CD8-positive, alpha-beta memory T cell (primary cell): ENCODE results near the gene ADI1. TPM values are rescaled to one million over a fixed set of nuclear protein-coding genes. Genes with fewer than 3 reads are reported as not detected.
A peak's percentile ranks its signal among the peaks of the same experiment; 100 is the strongest.

Experiments
- CTCF ChIA-PET: fragments of 350-600 bp; sonication (Branson Sonifier 250); formaldehyde crosslinking; loops from one replicate; lab custom pipeline; 2021; ENCODE audit warnings: antibody characterized with exemption; lab: Charles Lee
- POLR2A ChIA-PET: fragments of 350-600 bp; sonication (Branson Sonifier 250); formaldehyde crosslinking; loops from one replicate; lab custom pipeline; 2021; ENCODE audit warnings: antibody characterized with exemption; lab: Charles Lee
- DNase-seq, 5 donors: peaks; one replicate each; pipeline versions ENCODE4 v3.0.0 to v3.0.0-alpha.2; 2020 to 2022; ENCODE audit warnings: mixed read lengths in 1 of 5
- H3K27ac ChIP-seq: one replicate; pipeline ENCODE4 v1.7.0; 2013; ENCODE audit warnings: low read depth, mild to moderate bottlenecking, low read length, moderate library complexity
- H3K27me3 ChIP-seq: 2 replicates; pipeline ENCODE4 v1.7.0; 2013; ENCODE audit warnings: low read length, mild to moderate bottlenecking; ENCODE audit not compliant: insufficient read depth, poor library complexity, severe bottlenecking
- H3K36me3 ChIP-seq: 2 replicates; pipeline ENCODE4 v1.7.0; 2013; ENCODE audit warnings: mild to moderate bottlenecking, low read length, moderate library complexity; ENCODE audit not compliant: insufficient read depth
- H3K4me1 ChIP-seq: 2 replicates; pipeline ENCODE4 v1.7.0; 2013; ENCODE audit warnings: mild to moderate bottlenecking, low read length, moderate library complexity; ENCODE audit not compliant: insufficient read depth
- H3K4me3 ChIP-seq: 2 replicates; pipeline ENCODE4 v1.7.0; 2013; ENCODE audit warnings: mild to moderate bottlenecking, low read length
- H3K9me3 ChIP-seq: 2 replicates; pipeline ENCODE4 v1.7.0; 2013; ENCODE audit warnings: mild to moderate bottlenecking, low read length
- H3K27ac Mint-ChIP-seq, 8 donors: one replicate each; pipeline ENCODE4 v1.8.0; 2020 to 2021; ENCODE audit warnings: mixed read lengths in 8 of 8, mild to moderate bottlenecking in 6 of 8, inconsistent platforms in 3 of 8, moderate library complexity in 3 of 8
- H3K27me3 Mint-ChIP-seq, 2 donors: one replicate each; pipeline ENCODE4 v1.8.0; 2020 to 2021; ENCODE audit warnings: mixed read lengths in 2 of 2, mild to moderate bottlenecking in 1 of 2, moderate library complexity in 1 of 2
- H3K36me3 Mint-ChIP-seq, 3 donors: one replicate each; pipeline ENCODE4 v1.8.0; 2020 to 2021; ENCODE audit warnings: mixed read lengths in 3 of 3, inconsistent platforms in 1 of 3, mild to moderate bottlenecking in 1 of 3
- H3K4me1 Mint-ChIP-seq, 3 donors: one replicate each; pipeline ENCODE4 v1.8.0; 2020 to 2021; ENCODE audit warnings: mixed read lengths in 3 of 3, inconsistent platforms in 1 of 3, mild to moderate bottlenecking in 1 of 3
- H3K4me3 Mint-ChIP-seq, 7 donors: one replicate each; pipeline ENCODE4 v1.8.0; 2020 to 2021; ENCODE audit warnings: mixed read lengths in 7 of 7, mild to moderate bottlenecking in 6 of 7, moderate library complexity in 4 of 7, inconsistent platforms in 2 of 7
- H3K9me3 Mint-ChIP-seq, 5 donors: one replicate each; pipeline ENCODE4 v1.8.0; 2020 to 2022; ENCODE audit warnings: mixed read lengths in 5 of 5, mild to moderate bottlenecking in 3 of 5, moderate library complexity in 2 of 5, inconsistent platforms in 1 of 5
- polyA plus RNA-seq: library from polyadenylated mRNA; unstranded; fragments of 300-500 nt; fragmentation: Illumina TruSeq; gene quantifications from one replicate; pipeline ENCODE4 v1.2.3, GENCODE V29; 2021
- total RNA-seq, 2 experiments: library from RNA; stranded (reverse); gene quantifications; one replicate each; pipeline ENCODE4 v1.2.3, GENCODE V29; 2021

The ADI1 gene
- total and polyA plus RNA-seq, 3 experiments from 2014 or later: 24.1 to 35.3 (median 33.0) TPM

- Mint-ChIP-seq H3K4me3 (no peak overlapping the region), H3K27me3 (no peaks in the 10 kb centered on the region), H3K4me1 (no peaks in the 10 kb centered on the region), H3K36me3 (peaks cover 0 to 7% (median 1%) of the 10 kb centered on the region in 3 donors), H3K9me3 (no peaks in the 10 kb centered on the region), H3K27ac (no peak overlapping the region)
- ChIA-PET CTCF (no interaction called here), POLR2A (no interaction called here)
- Histone ChIP-seq H3K36me3 (no peaks in the 10 kb centered on the region), H3K4me3 (no peak overlapping the region), H3K27me3 (no peaks in the 10 kb centered on the region), H3K9me3 (no peaks in the 10 kb centered on the region), H3K4me1 (no peaks in the 10 kb centered on the region), H3K27ac (no peak overlapping the region)
- DNase-seq: no peak
These were observed 28.0 kb downstream of the ADI1 start for GRCh38 chr2:3491306-3491705.

GRCh38 chr2:3490191-3491170 is 28.9 kb downstream of the ADI1 start:
- POLR2A ChIA-PET: no interaction called here
- peaks cover 0 to 5% (median 4%) of the 10 kb centered on the region in 3 donors for H3K36me3 Mint-ChIP-seq
- no peaks in the 10 kb centered on the region for H3K27me3 Mint-ChIP-seq
- CTCF ChIA-PET: no interaction called here
- no peak overlapping the region for H3K4me3 Mint-ChIP-seq
- H3K9me3 Mint-ChIP-seq: no peaks in the 10 kb centered on the region
- Histone ChIP-seq H3K36me3 (no peaks in the 10 kb centered on the region), H3K27me3 (no peaks in the 10 kb centered on the region), H3K4me1 (no peaks in the 10 kb centered on the region), H3K9me3 (no peaks in the 10 kb centered on the region), H3K4me3 (no peak overlapping the region), H3K27ac (no peak overlapping the region)
- H3K4me1 Mint-ChIP-seq: no peaks in the 10 kb centered on the region
- H3K27ac Mint-ChIP-seq: no peak overlapping the region
- DNase-seq: no peak

- Histone ChIP-seq H3K27ac (no peak overlapping the region), H3K4me3 (no peak overlapping the region), H3K27me3 (no peaks in the 10 kb centered on the region), H3K4me1 (no peaks in the 10 kb centered on the region), H3K36me3 (no peaks in the 10 kb centered on the region), H3K9me3 (no peaks in the 10 kb centered on the region)
- Mint-ChIP-seq H3K36me3 (peaks cover 0 to 8% (median 6%) of the 10 kb centered on the region in 3 donors), H3K4me3 (no peak overlapping the region), H3K9me3 (no peaks in the 10 kb centered on the region), H3K4me1 (no peaks in the 10 kb centered on the region), H3K27me3 (no peaks in the 10 kb centered on the region), H3K27ac (no peak overlapping the region)
- no peak for DNase-seq
- ChIA-PET POLR2A (no interaction called here), CTCF (no interaction called here)
These were observed 29.6 kb downstream of the ADI1 start for GRCh38 chr2:3489764-3490115.

- Mint-ChIP-seq H3K36me3 (peaks cover 0 to 10% (median 6%) of the 10 kb centered on the region in 3 donors), H3K4me3 (no peak overlapping the region)
- H3K27ac ChIP-seq: no peak overlapping the region
These were observed 30.2 kb downstream of the ADI1 start for GRCh38 chr2:3488855-3489763.

GRCh38 chr2:3488061-3488531 is 31.2 kb downstream of the ADI1 start:
- no peak overlapping the region for H3K4me3 ChIP-seq
- DNase-seq: no peak
- H3K4me1 ChIP-seq: no peaks in the 10 kb centered on the region
- H3K27me3 Mint-ChIP-seq: no peaks in the 10 kb centered on the region
- no peaks in the 10 kb centered on the region for H3K27me3 ChIP-seq
- no peaks in the 10 kb centered on the region for H3K9me3 Mint-ChIP-seq
- no peaks in the 10 kb centered on the region for H3K36me3 ChIP-seq
- no peaks in the 10 kb centered on the region for H3K4me1 Mint-ChIP-seq
- peak overlapping the region in 1 of 8 donors; percentile 27 for H3K27ac Mint-ChIP-seq
- ChIA-PET CTCF (interaction anchor here (0.7 kb wide), 1 partner anchor 64 kb away, joined by 3 read pairs; no protein-coding TSS in a partner anchor), POLR2A (no interaction called here)
- no peak overlapping the region for H3K27ac ChIP-seq
- peaks cover 0 to 12% (median 8%) of the 10 kb centered on the region in 3 donors for H3K36me3 Mint-ChIP-seq
- H3K4me3 Mint-ChIP-seq: no peak overlapping the region
- H3K9me3 ChIP-seq: no peaks in the 10 kb centered on the region

More at GRCh38 chr2:3488855-3489763, 30.2 kb downstream of the ADI1 start:
- Mint-ChIP-seq H3K27me3 (no peaks in the 10 kb centered on the region), H3K4me1 (no peaks in the 10 kb centered on the region), H3K27ac (no peak overlapping the region), H3K9me3 (no peaks in the 10 kb centered on the region)
- ChIA-PET CTCF (no interaction called here), POLR2A (no interaction called here)
- Histone ChIP-seq H3K36me3 (no peaks in the 10 kb centered on the region), H3K27me3 (no peaks in the 10 kb centered on the region), H3K4me3 (no peak overlapping the region), H3K9me3 (no peaks in the 10 kb centered on the region), H3K4me1 (no peaks in the 10 kb centered on the region)
- no peak for DNase-seq

GRCh38 chr2:3487432-3487831 is 31.9 kb downstream of the ADI1 start:
- Mint-ChIP-seq H3K27me3 (no peaks in the 10 kb centered on the region), H3K9me3 (no peaks in the 10 kb centered on the region)
- DNase-seq: no peak

GRCh38 chr2:3487028-3487425 is 32.3 kb downstream of the ADI1 start:
- no peak overlapping the region for H3K4me3 Mint-ChIP-seq
- no peaks in the 10 kb centered on the region for H3K9me3 ChIP-seq
- no peaks in the 10 kb centered on the region for H3K9me3 Mint-ChIP-seq
- H3K36me3 ChIP-seq: no peaks in the 10 kb centered on the region
- ChIA-PET CTCF (no interaction called here), POLR2A (no interaction called here)
- H3K36me3 Mint-ChIP-seq: peaks cover 0 to 16% (median 8%) of the 10 kb centered on the region in 3 donors
- no peaks in the 10 kb centered on the region for H3K27me3 ChIP-seq
- H3K27ac ChIP-seq: no peak overlapping the region
- no peak overlapping the region for H3K27ac Mint-ChIP-seq
- H3K4me1 ChIP-seq: no peaks in the 10 kb centered on the region
- no peaks in the 10 kb centered on the region for H3K27me3 Mint-ChIP-seq
- no peak for DNase-seq
- H3K4me3 ChIP-seq: no peak overlapping the region
- no peaks in the 10 kb centered on the region for H3K4me1 Mint-ChIP-seq

More at GRCh38 chr2:3487432-3487831, 31.9 kb downstream of the ADI1 start:
- peaks cover 0 to 15% (median 8%) of the 10 kb centered on the region in 3 donors for H3K36me3 Mint-ChIP-seq
- H3K4me3 ChIP-seq: no peak overlapping the region
- H3K27me3 ChIP-seq: no peaks in the 10 kb centered on the region
- no peaks in the 10 kb centered on the region for H3K4me1 Mint-ChIP-seq
- no peak overlapping the region for H3K4me3 Mint-ChIP-seq
- H3K27ac Mint-ChIP-seq: no peak overlapping the region
- no peaks in the 10 kb centered on the region for H3K36me3 ChIP-seq
- no peaks in the 10 kb centered on the region for H3K4me1 ChIP-seq
- no peaks in the 10 kb centered on the region for H3K9me3 ChIP-seq
- ChIA-PET POLR2A (no interaction called here), CTCF (interaction anchor here (0.7 kb wide), 1 partner anchor 63 kb away, joined by 3 read pairs; no protein-coding TSS in a partner anchor)
- no peak overlapping the region for H3K27ac ChIP-seq
